GM12878 (cell line): ENCODE data around the gene KIF6. TPM values are rescaled to one million over a fixed set of nuclear protein-coding genes. Genes with fewer than 3 reads are reported as not detected.

Source experiments
- ATAC-seq: fragments of 200-7000 bp; cut with Tn5 transposase; 3 replicates; pipeline ENCODE4 v1.9.1; 2020; ENCODE audit warnings: mild to moderate bottlenecking, moderate library complexity
- BruUV-seq: library from RNA; stranded (reverse); fragments of 400-500 nt; replicated peaks from 2 replicates; lab custom pipeline; 2021; lab: Mats Ljungman, UMichigan
- CTCF ChIA-PET: fragments of 300-600 bp; sonication (Branson Sonifier 250); formaldehyde crosslinking; extraction: SDS; loops from one replicate; lab custom pipeline; 2021; ENCODE audit warnings: inconsistent platforms; lab: Yijun Ruan, JAX
- POLR2A ChIA-PET: fragments of 350-600 bp; formaldehyde crosslinking; extraction: SDS; loops from one replicate; lab custom pipeline; 2021; ENCODE audit warnings: inconsistent platforms; lab: Charles Lee
- RAD21 ChIA-PET: fragments of 300-600 bp; sonication (Branson Sonifier 250); formaldehyde crosslinking; loops from one replicate; lab custom pipeline; 2023; ENCODE audit warnings: antibody characterized with exemption; ENCODE audit not compliant: unreplicated experiment; lab: Charles Lee
- SMC1A ChIA-PET: fragments of 300-600 bp; sonication (Branson Sonifier 250); formaldehyde crosslinking; loops from one replicate; lab custom pipeline; 2023; ENCODE audit not compliant: unreplicated experiment, uncharacterized antibody; lab: Charles Lee
- DNase-seq: peaks from one replicate; pipeline ENCODE4 v3.0.0-alpha.2; 2011; ENCODE audit warnings: low read depth, low spot score
- FAIRE-seq: peaks from 3 replicates; lab custom pipeline; 2011; peaks lifted over from hg19 to GRCh38; lab: Jason Lieb, UNC
- H2AFZ ChIP-seq: 2 replicates; pipeline ENCODE4 v1.6.0; 2011; ENCODE audit warnings: low read depth, low read length, control low read depth; ENCODE audit not compliant: control insufficient read depth
- H3K27ac ChIP-seq: 2 replicates; pipeline ENCODE4 v1.5.1; 2011; ENCODE audit warnings: control low read depth; ENCODE audit not compliant: control insufficient read depth, insufficient read depth
- H3K27me3 ChIP-seq, 2 experiments: replicated peaks in 1 of 2; 2 replicates each; pipeline versions ENCODE4 v1.6.0 to v1.6.1; 2011; ENCODE audit warnings: low read length in 1 of 2; ENCODE audit not compliant: control insufficient read depth in 2 of 2, insufficient read depth in 2 of 2
- H3K36me3 ChIP-seq, 2 experiments: 2 replicates each; pipeline ENCODE4 v1.5.1; 2011; ENCODE audit warnings: low read length in 1 of 2; ENCODE audit not compliant: control insufficient read depth in 2 of 2, insufficient read depth in 2 of 2
- H3K4me1 ChIP-seq: 2 replicates; pipeline ENCODE4 v1.6.1; 2011; ENCODE audit warnings: mild to moderate bottlenecking, low read length, moderate library complexity, mixed read lengths; ENCODE audit not compliant: control insufficient read depth, insufficient read depth
- H3K4me2 ChIP-seq: 2 replicates; pipeline ENCODE4 v1.6.0; 2011; ENCODE audit warnings: control low read depth; ENCODE audit not compliant: control insufficient read depth, insufficient read depth
- H3K4me3 ChIP-seq: fragments of 200-600 bp; sonication (generic); 2 replicates; pipeline ENCODE4 v1.5.1; 2016
- H3K79me2 ChIP-seq: 2 replicates; pipeline ENCODE4 v1.6.0; 2011; ENCODE audit warnings: low read length; ENCODE audit not compliant: control insufficient read depth, insufficient read depth
- H3K9ac ChIP-seq: 2 replicates; pipeline ENCODE4 v1.8.0; 2011; ENCODE audit warnings: low read length, control low read depth, mixed read lengths; ENCODE audit not compliant: control insufficient read depth, insufficient read depth
- H3K9me3 ChIP-seq: replicated peaks from 3 replicates; pipeline ENCODE4 v1.5.1; 2011; ENCODE audit warnings: mild to moderate bottlenecking, low read length; ENCODE audit not compliant: control insufficient read depth, insufficient read depth
- H4K20me1 ChIP-seq: 2 replicates; pipeline ENCODE4 v1.6.0; 2011; ENCODE audit not compliant: control insufficient read depth, insufficient read depth
- ATF3 ChIP-seq: IDR thresholded peaks from 2 replicates; pipeline ENCODE4 v1.6.1; 2011; ENCODE audit warnings: low read depth, mild to moderate bottlenecking, low read length, moderate library complexity, borderline replicate concordance; ENCODE audit errors: extremely low read depth
- CBX5 ChIP-seq: sonication (generic); IDR thresholded peaks from 2 replicates; pipeline ENCODE4 v1.6.1; 2016; ENCODE audit warnings: low read depth, moderate library complexity, mild to moderate bottlenecking, inconsistent platforms
- CEBPB ChIP-seq, 2 experiments: fragments of 150-350 bp in 1 of 2; IDR thresholded peaks; 2 replicates each; pipeline ENCODE4 v1.6.1; 2012 to 2014; ENCODE audit warnings: low read depth in 2 of 2, low read length in 2 of 2, borderline replicate concordance in 1 of 2, inconsistent platforms in 1 of 2
- CHD2 ChIP-seq: IDR thresholded peaks from 2 replicates; pipeline ENCODE4 v1.6.1; 2011; ENCODE audit warnings: low read depth, low read length, improper control_type of control experiment, borderline replicate concordance
- E4F1 ChIP-seq: fragments of 450-650 bp; IDR thresholded peaks from 2 replicates; pipeline ENCODE4 v1.6.1; 2018; ENCODE audit warnings: borderline replicate concordance, mild to moderate bottlenecking; ENCODE audit not compliant: partially characterized antibody
- FOS ChIP-seq: IDR thresholded peaks from 3 replicates; pipeline ENCODE4 v1.6.1; 2011; ENCODE audit warnings: borderline replicate concordance; ENCODE audit not compliant: insufficient read length; ENCODE audit errors: extremely low read depth
- HDAC2 ChIP-seq: fragments of 200-600 bp; sonication (generic); IDR thresholded peaks from 2 replicates; pipeline ENCODE4 v1.6.1; 2017
- IRF4 ChIP-seq: IDR thresholded peaks from 2 replicates; pipeline ENCODE4 v1.6.1; 2011; ENCODE audit warnings: low read depth, low read length
- KDM1A ChIP-seq: fragments of 200-600 bp; sonication (generic); IDR thresholded peaks from 2 replicates; pipeline ENCODE4 v1.6.1; 2016; ENCODE audit warnings: borderline replicate concordance
- NFYA ChIP-seq: IDR thresholded peaks from 2 replicates; pipeline ENCODE4 v1.6.1; 2011; ENCODE audit warnings: low read depth, mild to moderate bottlenecking, low read length, improper control_type of control experiment, borderline replicate concordance
- POLR2A ChIP-seq: IDR thresholded peaks from 2 replicates; pipeline ENCODE4 v1.6.1; 2011; ENCODE audit warnings: low read depth, mild to moderate bottlenecking, low read length
- RAD21 ChIP-seq: IDR thresholded peaks from 2 replicates; pipeline ENCODE4 v1.6.1; 2011; ENCODE audit warnings: mild to moderate bottlenecking, low read depth, low read length, moderate library complexity; ENCODE audit not compliant: insufficient read depth
- RBBP5 ChIP-seq: fragments of 200-600 bp; sonication (generic); conservative IDR thresholded peaks from 2 replicates; pipeline ENCODE4 v1.6.1; 2016
- SREBF2 ChIP-seq: IDR thresholded peaks from 2 replicates; pipeline ENCODE4 v1.6.1; 2012; ENCODE audit warnings: mild to moderate bottlenecking, low read length
- ZNF24 ChIP-seq: fragments of 450-650 bp; IDR thresholded peaks from 2 replicates; pipeline ENCODE4 v1.6.1; 2017; ENCODE audit warnings: antibody characterized with exemption, mild to moderate bottlenecking
- ZSCAN29 ChIP-seq: fragments of 450-650 bp; IDR thresholded peaks from 2 replicates; pipeline ENCODE4 v1.6.1; 2017; ENCODE audit warnings: mild to moderate bottlenecking, moderate library complexity
- WGBS: methylation state at CpG from one replicate; pipeline ENCODE4 v1.1.6; 2016; ENCODE audit warnings: low lambda C conversion rate; ENCODE audit not compliant: insufficient replicate concordance, insufficient coverage; ENCODE audit errors: missing lambda C conversion rate; 5-methylcytosine and 5-hydroxymethylcytosine counted together
- in situ Hi-C: fragments of 300-500 bp; cut with MboI; formaldehyde crosslinking; loops from 9 replicates; pipeline ENCODE4 v1.14.3; 2018; ENCODE audit warnings: mixed read lengths
- intact Hi-C: fragments of 100-400 bp; cut with micrococcal nuclease; formaldehyde crosslinking; loops from one replicate; pipeline ENCODE4 v1.14.2; 2022; ENCODE audit not compliant: unreplicated experiment
- polyA plus RNA-seq, 11 experiments: library from polyadenylated mRNA; depleted of rRNA in 4 of 11; unstranded in 6 of 11; stranded (reverse) in 5 of 11; fragments of >200 nt; fragmentation: Nextera tagmentation in 4 of 11; fragmentation: Illumina TruSeq in 1 of 11; extraction: Ambion mirVana in 4 of 11; extraction: Trizol in 1 of 11; gene quantifications; 1 replicate in 1 of 11; 2 replicates in 10 of 11; pipeline versions ENCODE4 v1.2.1 to v1.2.3, GENCODE V29; 2011 to 2016; ENCODE audit warnings: inconsistent platforms in 2 of 11, missing spikeins in 2 of 11, low read depth in 1 of 11
- total RNA-seq, 4 experiments: library from RNA; depleted of rRNA in 3 of 4; stranded (reverse); fragments of >200 nt in 3 of 4; fragmentation: Illumina TruSeq in 1 of 4; extraction: Trizol in 1 of 4; gene quantifications; 2 replicates each; pipeline versions ENCODE4 v1.2.1 to v1.2.3, GENCODE V29; 2013 to 2021
- TF ChIP-seq, protein P1 (sequence below): fragments of 450-650 bp; IDR thresholded peaks from 2 replicates; pipeline ENCODE4 v1.6.1; 2016; ENCODE audit warnings: mild to moderate bottlenecking, moderate library complexity, borderline replicate concordance
- TF ChIP-seq, protein P2 (sequence below): IDR thresholded peaks from 2 replicates; pipeline ENCODE4 v1.6.1; 2011; ENCODE audit warnings: borderline replicate concordance, low read depth, mild to moderate bottlenecking, moderate library complexity, low read length; ENCODE audit not compliant: insufficient read depth, poor library complexity, severe bottlenecking

The KIF6 gene
- total and polyA plus RNA-seq, 10 of the 15 experiments (the other 5 are each of a cell fraction or from before 2014, with no cell fraction given): 0.09 to 1.0 (median 0.28) TPM

DNA sequence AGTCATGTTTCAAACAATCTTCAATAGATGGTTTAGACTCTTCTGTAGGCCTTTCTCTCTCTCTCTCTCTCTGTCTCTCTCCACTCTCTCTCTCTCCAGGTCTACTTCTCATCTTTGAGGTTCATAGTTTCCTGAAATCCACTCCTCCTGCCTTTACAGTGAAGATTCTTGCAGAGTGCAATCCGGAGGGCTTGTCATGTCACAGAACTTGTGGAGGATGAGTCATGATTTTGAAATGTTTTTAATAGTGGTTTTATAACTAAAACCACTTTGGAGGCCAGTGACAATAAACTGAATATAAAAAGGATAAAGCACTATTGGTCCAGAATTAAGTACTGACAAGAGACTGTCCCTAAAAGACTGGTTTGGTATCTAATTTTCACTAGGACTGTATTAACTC, 156.3 kb downstream of the KIF6 start:
- intact Hi-C loops: no loop called here
- WGBS: 0% methylated on average over 1 of the region's 1 CpG
- SMC1A ChIA-PET: interaction anchor here (1.8 kb wide), 1 partner anchor 25 kb away, joined by 7 read pairs; no protein-coding TSS in a partner anchor
- H3K9me3 ChIP-seq: no peaks in the 10 kb centered on the region
- H3K4me3 ChIP-seq: no peak overlapping the region
- H3K79me2 ChIP-seq: no peaks in the 10 kb centered on the region
- in situ Hi-C loops: no loop called here
- H3K27ac ChIP-seq: no peak overlapping the region
- no peak overlapping the region for H3K4me2 ChIP-seq
- H4K20me1 ChIP-seq: 0 out of 2 replicates have a peak, but pooled peaks cover 2% of the 10 kb centered on the region
- ATAC-seq: no peak
- RAD21 ChIA-PET: no interaction called here
- DNase-seq: no peak
- no peaks in the 10 kb centered on the region for H3K27me3 ChIP-seq
- no peak overlapping the region for H2AFZ ChIP-seq
- H3K9ac ChIP-seq: no peak overlapping the region
- no peak for FAIRE-seq
- POLR2A ChIA-PET: no interaction called here
- BruUV-seq: no TSS peak
- H3K4me1 ChIP-seq: no peaks in the 10 kb centered on the region
- H3K36me3 ChIP-seq: no peaks in the 10 kb centered on the region
- CTCF ChIA-PET: no interaction called here
- TF ChIP-seq SREBF2 (no peak), CEBPB (IDR thresholded peaks at IDR 0.05; ENCODE audit: borderline replicate concordance in 1 of 2, low read depth in 2 of 2, low read length in 2 of 2) (no peak), NFYA (no peak), ZSCAN29 (no peak), CHD2 (no peak), E4F1 (no peak), RAD21 (no peak), HDAC2 (no peak), FOS (no peak), IRF4 (no peak), POLR2A (no peak), ATF3 (no peak), CBX5 (no peak), RBBP5 (no peak), ZNF24 (no peak), KDM1A (no peak)
- TF ChIP-seq, protein P1, sequence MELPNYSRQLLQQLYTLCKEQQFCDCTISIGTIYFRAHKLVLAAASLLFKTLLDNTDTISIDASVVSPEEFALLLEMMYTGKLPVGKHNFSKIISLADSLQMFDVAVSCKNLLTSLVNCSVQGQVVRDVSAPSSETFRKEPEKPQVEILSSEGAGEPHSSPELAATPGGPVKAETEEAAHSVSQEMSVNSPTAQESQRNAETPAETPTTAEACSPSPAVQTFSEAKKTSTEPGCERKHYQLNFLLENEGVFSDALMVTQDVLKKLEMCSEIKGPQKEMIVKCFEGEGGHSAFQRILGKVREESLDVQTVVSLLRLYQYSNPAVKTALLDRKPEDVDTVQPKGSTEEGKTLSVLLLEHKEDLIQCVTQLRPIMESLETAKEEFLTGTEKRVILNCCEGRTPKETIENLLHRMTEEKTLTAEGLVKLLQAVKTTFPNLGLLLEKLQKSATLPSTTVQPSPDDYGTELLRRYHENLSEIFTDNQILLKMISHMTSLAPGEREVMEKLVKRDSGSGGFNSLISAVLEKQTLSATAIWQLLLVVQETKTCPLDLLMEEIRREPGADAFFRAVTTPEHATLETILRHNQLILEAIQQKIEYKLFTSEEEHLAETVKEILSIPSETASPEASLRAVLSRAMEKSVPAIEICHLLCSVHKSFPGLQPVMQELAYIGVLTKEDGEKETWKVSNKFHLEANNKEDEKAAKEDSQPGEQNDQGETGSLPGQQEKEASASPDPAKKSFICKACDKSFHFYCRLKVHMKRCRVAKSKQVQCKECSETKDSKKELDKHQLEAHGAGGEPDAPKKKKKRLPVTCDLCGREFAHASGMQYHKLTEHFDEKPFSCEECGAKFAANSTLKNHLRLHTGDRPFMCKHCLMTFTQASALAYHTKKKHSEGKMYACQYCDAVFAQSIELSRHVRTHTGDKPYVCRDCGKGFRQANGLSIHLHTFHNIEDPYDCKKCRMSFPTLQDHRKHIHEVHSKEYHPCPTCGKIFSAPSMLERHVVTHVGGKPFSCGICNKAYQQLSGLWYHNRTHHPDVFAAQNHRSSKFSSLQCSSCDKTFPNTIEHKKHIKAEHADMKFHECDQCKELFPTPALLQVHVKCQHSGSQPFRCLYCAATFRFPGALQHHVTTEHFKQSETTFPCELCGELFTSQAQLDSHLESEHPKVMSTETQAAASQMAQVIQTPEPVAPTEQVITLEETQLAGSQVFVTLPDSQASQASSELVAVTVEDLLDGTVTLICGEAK: no peak
- TF ChIP-seq, protein P2, sequence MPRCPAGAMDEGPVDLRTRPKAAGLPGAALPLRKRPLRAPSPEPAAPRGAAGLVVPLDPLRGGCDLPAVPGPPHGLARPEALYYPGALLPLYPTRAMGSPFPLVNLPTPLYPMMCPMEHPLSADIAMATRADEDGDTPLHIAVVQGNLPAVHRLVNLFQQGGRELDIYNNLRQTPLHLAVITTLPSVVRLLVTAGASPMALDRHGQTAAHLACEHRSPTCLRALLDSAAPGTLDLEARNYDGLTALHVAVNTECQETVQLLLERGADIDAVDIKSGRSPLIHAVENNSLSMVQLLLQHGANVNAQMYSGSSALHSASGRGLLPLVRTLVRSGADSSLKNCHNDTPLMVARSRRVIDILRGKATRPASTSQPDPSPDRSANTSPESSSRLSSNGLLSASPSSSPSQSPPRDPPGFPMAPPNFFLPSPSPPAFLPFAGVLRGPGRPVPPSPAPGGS: no peak
